ENCODE data around the gene EIF2D.
"Not testable (repeated sequence)": the region's sequence is repeated elsewhere in the genome, so short reads cannot be mapped to it uniquely, and the experiment has no call there.

EIF2D gene

GRCh38 chr1:206586501-206587445, 25.5 kb downstream of the EIF2D start:
- no peak for DNase-seq

GRCh38 chr1:206584683-206585082, 27.6 kb downstream of the EIF2D start:
- no peak for DNase-seq

GRCh38 chr1:206583707-206584648, 28.3 kb downstream of the EIF2D start:
- DNase-seq, result no peak

- DNase-seq, result no peak
Measured at GRCh38 chr1:206582971-206583706, 29.1 kb downstream of the EIF2D start.

GRCh38 chr1:206582537-206582936, 29.7 kb downstream of the EIF2D start:
- no peak for DNase-seq

- DNase-seq, result no peak
Measured at GRCh38 chr1:206581571-206581981, 30.7 kb downstream of the EIF2D start.

- not testable (repeated sequence) for DNase-seq
Measured at GRCh38 chr1:206581114-206581497, 31.2 kb downstream of the EIF2D start.

- no peak for DNase-seq
Measured at GRCh38 chr1:206580438-206581113, 31.7 kb downstream of the EIF2D start.

GRCh38 chr1:206579747-206580437, 32.4 kb downstream of the EIF2D start:
- no peak for DNase-seq

- no peak for DNase-seq
Measured at GRCh38 chr1:206578978-206579374, 33.3 kb downstream of the EIF2D start.

- no peak for DNase-seq
Measured at GRCh38 chr1:206578068-206578977, 33.9 kb downstream of the EIF2D start.

GRCh38 chr1:206577626-206578025, 34.6 kb downstream of the EIF2D start:
- no peak for DNase-seq

- peak; percentile 93 for DNase-seq
Measured at GRCh38 chr1:206575894-206576737, 36.1 kb downstream of the EIF2D start.

GRCh38 chr1:206575165-206575893, 36.9 kb downstream of the EIF2D start:
- DNase-seq, result no peak

GRCh38 chr1:206573762-206574161, 38.5 kb downstream of the EIF2D start:
- DNase-seq, result no peak

GRCh38 chr1:206573319-206573718, 38.9 kb downstream of the EIF2D start:
- no peak for DNase-seq

GRCh38 chr1:206572835-206573234, 39.4 kb downstream of the EIF2D start:
- no peak for DNase-seq

GRCh38 chr1:206570529-206570928, 41.7 kb downstream of the EIF2D start:
- no peak for DNase-seq

GRCh38 chr1:206569556-206569955, 42.7 kb downstream of the EIF2D start:
- no peak for DNase-seq
